Large intestine (tissue), 1 donor: ENCODE data around the gene CHMP3. TPM values are rescaled to one million over a fixed set of nuclear protein-coding genes. Genes with fewer than 3 reads are reported as not detected.

Source experiments
- polyA plus RNA-seq: library from polyadenylated mRNA; unstranded; fragments of 120-200 nt; gene quantifications from one replicate; pipeline ENCODE4 v1.2.1, GENCODE V29; 2013

The CHMP3 gene
- polyA plus RNA-seq, 1 donor: 109 TPM

Other genes starting within 250 kb of the CHMP3 start
- gene REEP1, start 225.8 kb downstream of the CHMP3 start, polyA plus RNA-seq: 36.9 TPM
- gene KDM3A, start 122.1 kb downstream of the CHMP3 start, polyA plus RNA-seq: 46.3 TPM
- gene RNF103, start 60.4 kb upstream of the CHMP3 start, polyA plus RNA-seq: 42.9 TPM
- gene RMND5A, start 156.8 kb upstream of the CHMP3 start, polyA plus RNA-seq: 52.8 TPM
- gene CD8A, start 227.5 kb upstream of the CHMP3 start, polyA plus RNA-seq: 2.1 TPM